HG03135 (cell line): ENCODE measurements around the gene PCSK6.

Experiments used
- ATAC-seq: cut with Tn5 transposase; IDR thresholded peaks from one replicate; pipeline ENCODE4 v1.9.1; 2021; ENCODE audit warnings: mild to moderate bottlenecking, moderate library complexity; ENCODE audit not compliant: unreplicated experiment

The PCSK6 gene

DNA sequence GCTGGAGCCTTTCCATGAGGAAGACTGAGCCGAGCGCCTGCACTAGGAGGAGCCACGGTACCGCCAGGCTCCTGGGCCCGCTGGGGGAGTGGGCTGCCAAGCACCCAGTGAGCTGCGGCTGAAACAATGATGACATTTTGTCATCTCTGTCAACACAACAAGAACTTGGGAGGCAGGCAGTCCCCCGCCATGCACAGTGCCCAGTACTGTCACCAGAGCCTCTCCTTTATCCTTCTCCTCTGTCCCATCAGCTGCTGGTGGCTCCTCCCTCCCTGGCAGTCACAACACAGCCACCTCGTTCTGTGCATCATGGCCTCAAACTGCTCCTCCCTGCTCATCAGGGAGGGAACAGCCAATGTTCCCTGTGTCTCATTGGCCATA is 34.0 kb upstream of the PCSK6 start:
- no peak for ATAC-seq

DNA sequence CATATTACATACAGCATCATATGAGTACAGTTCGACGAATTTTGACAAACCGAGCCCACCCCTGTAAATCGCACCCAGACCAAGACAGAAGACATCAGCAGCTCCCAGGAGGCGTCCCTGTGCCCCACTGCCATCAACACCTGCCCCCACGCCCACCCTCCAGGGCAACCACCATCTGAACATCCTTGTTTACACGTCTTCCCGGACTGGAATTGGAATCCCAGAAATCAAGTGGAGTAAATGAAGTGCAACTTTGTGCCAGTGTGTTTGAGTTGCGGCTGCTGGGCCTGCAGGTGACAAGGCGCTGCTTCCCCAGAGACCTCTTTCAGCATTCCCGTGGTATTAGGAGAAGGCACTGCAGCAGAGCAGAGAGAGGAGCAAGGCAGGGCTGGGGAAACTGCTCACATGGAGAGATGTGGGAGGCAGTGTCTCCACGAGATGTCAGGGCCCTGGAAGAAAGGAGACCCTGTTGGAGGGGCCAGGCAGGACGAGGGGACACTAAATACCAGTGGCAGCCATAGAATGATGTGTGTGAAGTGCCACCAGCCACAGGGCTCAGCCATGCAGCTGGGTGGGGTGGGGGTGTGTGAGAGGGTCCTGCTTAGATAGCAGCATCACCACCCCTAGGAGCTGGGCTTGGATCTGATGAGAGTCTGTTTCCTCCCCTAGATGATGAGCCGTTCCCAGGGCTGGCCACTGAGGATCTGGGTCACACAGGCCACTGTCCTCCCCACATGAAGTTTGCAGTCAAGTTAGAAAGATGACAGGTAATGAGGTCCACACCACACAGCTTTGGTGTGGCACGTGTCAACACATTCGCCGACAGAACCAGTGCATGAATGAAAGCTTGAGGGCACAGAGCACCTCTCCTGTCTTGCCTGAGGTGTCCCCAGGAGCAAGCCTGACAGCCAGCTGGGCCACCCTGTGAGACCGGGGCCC is 33.4 kb upstream of the PCSK6 start:
- ATAC-seq = no peak

DNA sequence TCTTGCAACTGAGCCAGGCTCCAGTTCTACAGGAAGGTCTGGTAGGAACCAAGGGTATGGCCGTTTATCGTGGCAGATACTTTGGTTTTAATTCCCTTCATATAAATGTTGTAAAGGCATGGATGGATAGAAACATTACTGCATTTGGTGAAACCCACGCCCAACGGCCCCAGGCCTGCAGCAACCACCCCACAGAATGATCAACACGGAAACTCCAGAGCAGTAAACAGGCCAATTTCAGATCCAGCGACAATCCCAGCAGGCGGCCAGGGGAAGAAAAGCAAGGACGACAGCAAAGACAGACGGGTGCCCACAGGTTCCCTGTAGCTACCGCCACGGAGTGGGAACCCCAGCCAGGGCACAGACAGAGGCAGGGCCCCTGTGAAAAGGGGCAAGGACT is 32.6 kb upstream of the PCSK6 start:
- no peak for ATAC-seq

DNA sequence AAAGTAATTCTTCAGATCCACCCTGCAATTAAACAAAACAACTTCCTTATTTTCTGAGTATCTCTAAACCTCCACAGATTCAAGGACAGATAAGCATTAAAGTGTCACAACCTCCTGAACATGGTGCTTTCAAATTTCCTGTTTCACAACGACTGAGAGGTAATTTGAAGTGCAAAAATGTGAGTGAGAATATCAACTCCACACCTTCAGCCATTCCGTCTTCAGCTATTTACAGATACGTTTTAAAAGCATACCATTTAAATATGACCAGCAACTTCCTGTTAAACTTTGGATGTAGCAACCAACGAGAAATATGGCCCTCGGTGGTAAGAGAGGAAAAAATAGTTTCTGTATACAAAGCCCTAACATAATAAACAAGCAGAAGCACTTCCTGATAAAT is 32.1 kb upstream of the PCSK6 start:
- ATAC-seq = no peak

DNA sequence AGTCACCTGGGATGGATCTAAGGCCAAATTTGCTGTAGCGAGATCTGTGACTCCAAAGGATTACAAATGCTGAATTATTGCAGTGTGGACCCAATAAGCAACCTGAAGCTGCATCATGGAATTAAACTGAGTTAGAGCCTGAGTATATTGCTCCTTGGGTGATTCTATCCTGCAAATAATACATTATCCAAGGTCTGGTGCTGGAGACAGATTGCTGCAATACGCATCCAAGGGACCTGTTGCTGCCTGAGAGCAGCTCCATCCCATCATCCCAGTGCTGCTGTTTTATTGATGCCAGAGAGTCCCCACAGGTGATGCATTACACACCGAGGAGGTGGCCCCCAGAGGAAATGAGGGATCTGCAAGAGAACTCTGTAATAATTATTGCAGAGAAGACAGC is 31.6 kb upstream of the PCSK6 start:
- ATAC-seq = no peak

DNA sequence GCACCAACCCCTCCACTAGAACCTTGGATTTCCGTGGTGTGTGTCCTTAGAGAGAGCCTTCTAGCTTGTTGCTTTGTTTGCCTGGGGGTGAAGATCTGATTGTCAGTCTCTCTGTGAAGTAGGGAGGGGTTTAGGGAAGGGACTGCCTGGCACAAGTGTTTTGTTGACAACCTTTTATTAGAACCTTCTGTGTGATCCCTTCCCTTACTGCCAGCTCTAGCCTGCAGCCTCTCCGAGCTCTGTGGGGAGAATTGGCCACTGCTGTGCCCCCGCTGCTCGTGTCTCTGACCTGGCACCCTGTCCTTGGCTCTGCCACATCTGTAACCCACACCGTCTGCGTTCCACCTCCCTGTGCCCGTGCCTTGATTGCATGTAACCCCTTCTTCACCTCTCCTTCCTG is 30.9 kb upstream of the PCSK6 start:
- ATAC-seq = no peak

DNA sequence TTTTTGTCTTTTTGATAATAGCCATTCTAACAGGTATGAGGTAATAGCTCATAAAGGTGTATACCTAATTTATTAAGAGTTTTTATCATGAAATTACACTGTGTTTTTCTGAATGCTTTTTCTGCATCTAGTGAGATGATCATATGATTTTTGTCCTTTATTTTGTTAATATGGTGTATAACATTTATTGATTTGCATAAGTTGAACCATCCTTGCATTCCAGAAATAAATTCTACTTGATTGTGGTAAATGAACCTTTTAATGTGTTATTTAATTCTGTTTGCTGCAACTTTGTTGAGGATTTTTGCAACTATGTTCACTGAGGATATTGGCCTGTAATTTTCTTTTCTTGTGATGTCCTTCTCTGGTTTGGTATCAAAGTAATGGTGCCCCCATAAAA is 28.0 kb upstream of the PCSK6 start:
- ATAC-seq = no peak

DNA sequence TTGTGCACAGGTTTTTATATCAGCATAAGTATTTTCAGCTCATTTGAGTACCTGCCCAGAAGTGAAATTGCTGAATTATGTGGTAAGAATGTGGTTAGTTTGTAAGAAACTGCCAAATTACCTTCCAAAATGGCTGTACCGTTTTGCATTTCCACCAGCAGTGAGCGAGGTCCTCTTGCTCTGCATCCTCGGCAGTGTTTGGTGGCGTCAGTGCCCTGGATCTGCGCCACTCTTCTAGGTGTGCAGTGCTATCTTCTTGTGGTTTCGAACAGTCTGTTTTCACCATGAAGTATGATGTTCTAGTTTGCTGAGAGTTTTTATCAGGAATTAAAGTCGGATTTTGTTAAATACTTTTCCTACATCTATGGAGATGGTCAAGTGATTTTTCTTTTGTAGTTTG is 24.8 kb upstream of the PCSK6 start:
- no peak for ATAC-seq

DNA sequence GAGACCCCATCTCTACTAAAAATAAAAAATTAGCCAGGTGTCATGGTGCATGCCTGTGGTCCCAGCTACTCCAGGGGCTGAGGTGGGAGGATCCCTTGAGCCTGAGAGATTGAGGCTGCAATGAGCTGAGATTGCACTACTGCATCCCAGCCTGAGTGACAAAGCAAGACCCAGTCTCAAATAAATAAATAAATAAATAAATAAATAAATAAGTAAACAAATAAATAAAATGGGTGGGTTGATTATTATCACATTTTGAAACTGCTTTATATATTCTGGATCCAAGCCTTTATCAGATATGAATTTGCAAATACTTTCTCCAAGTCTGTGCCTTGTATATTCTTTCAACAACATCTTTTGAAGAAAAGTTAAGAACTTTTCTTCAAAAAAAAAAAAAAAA is 22.2 kb upstream of the PCSK6 start:
- no peak for ATAC-seq

DNA sequence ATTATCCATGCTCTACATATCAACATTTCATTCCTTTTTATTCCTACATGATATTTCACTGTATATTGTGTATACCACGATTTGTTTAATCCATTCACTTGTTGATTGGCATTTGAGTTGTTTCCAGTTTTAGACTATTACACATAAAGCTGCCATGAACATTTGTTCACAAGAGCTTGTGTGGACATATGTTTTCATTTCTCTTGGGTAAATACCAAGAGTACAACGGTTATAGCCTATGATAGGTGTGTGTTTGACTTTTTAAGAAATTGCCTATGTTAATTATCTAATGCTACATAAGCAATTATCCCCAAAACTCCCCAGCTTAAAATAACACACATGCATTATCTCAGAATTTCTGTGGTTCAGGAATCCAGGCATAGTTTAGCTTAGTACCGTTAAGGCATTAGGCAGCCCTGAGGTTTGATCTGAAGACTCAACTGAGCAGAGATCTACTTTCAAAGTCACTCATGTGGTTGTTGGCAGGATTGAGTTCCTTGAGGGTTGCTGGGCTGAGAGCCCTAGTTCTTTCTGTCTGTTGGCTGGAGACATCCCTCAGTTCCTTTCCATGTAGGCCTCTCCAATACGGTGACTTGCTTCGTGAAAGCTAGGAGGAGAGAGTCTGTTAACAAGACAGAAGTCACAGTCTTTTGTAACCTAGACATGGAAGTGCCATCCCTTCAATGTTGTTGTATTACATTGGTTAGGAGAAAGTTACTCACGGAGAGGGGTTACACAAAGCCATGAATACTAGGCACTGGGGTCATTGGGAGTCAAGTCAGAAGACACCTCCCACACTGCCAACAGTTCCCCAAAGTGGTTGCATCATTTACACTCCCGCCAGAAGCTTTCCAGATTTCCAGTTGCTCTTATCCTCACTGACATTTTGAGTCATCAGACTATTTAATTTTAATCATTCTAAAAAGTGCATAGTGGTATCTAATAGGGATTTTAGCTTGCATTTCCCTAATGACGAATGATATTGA is 21.0 kb upstream of the PCSK6 start:
- ATAC-seq = no peak

DNA sequence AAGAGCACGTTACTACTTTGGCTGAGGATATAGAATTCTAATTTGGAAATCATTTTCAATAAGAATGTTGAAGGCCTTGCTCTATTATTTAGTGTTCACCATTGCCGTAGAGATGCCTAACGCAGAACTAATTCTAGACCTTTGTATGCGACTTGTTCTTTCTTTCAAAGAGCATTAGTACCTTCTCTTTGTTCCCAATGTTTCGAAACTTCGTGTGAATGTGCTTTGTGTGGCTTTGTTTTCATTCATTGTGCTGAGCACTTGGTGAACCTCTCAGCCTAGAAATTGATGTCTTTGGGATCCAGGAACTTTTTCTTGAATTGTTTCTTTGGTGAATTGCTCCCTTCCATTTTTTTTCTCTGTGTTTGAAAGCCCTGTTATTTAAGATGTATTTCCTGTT is 19.8 kb upstream of the PCSK6 start:
- ATAC-seq = no peak

DNA sequence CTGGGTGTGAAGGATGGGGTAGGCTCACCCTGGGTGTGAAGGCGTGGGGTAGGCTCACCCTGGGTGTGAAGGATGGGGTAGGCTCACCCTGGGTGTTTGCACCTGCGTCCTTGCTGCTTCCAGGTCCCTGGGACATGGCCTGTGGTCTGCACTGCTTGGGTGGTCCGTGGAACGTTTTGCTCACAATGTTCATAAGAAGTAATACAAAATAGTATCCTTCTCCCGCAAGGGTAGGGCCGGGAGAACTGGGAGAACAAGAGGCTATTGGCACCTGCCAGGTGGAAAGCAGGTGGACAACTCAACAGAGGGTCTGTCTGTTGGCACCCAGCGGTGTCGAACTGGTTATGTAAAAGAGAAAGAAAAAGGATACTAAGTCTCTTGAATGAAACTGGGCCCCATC is 17.0 kb upstream of the PCSK6 start:
- no peak for ATAC-seq

DNA sequence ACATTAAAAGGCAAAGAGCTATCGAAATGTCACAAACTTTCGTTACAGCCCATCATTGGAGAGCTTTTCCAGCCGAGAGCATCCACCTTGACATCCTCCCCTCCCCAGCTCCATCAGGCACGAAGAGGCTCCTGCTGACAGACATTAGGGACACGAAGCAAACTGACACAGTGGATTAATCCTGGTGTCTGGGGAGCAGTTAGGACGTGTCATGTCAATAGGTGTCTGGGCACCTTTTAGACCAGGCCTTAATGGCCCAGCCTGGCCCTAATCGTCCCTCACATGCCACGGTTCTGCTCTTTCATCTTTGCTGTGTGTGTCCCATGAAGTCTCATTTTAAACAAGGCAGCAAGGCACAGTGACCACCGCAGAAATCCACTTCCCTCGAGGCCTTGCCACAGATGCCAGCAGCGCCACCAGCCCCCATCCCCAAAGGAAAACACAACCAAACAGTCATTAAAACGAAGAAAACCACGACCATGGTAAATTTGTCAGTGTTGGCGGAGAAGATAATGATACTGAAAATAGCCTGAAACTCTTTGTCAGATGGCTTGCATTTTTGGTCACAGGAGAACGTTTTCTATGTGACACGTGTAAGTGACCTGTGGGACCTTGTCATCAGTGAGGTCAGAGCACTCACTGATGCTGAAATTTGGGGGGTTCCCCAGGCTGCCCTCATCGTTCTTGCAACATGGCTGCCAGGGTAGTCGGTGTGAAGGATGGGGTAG is 16.3 kb upstream of the PCSK6 start:
- no peak for ATAC-seq

DNA sequence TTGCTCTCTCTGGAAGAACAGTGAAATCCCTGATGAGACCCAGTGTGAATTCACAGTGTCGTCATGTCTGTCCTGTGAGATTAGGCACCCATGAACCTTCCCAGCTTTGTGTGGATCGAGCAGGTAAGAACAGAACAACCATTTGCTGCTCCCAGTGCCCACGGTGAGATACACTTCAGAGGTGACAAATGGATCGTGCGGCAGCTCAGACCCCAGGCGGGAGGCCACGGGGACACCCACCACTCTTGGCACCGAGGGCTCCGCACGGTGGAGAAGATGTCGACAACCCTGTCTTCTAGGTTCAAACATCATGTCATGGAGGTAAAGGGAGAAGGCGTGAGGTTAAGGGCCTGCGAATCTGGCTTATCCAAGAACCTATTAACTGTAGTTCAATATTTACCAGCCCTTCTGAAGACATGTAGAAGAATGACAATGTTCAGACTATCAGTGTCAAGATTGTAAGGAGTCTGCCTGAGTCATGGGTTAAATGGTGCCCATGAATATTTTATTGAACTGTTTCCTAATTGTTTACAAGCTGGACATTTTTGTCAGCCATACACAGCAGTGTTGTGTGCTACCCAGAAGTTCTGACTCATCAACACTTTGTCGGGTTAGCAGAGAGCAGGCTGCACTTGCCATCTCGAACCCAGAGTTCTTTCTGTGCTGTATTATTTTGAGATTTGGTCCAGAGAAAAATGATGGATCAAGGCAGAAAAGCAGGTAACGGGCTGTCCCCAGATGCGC is 15.5 kb upstream of the PCSK6 start:
- ATAC-seq = no peak

DNA sequence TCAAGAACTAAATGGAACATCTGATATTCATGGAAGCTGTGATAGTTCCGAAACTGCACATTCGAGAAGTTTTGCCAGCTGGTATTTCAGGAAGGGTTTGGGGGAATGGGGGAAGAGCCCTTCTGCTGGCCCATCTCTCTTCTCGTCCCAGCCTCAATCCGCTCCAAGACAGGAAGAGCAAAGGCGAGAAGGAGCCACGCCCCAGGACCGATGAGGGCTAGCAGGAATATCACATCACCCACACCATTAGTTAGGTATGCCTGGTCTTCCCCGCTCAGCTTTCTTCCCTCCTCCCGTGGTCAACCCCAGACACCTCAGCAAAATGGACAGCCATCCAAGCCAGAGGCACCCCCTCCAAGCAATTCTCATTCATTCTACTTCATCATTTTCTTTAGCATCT is 14.9 kb upstream of the PCSK6 start:
- no peak for ATAC-seq

DNA sequence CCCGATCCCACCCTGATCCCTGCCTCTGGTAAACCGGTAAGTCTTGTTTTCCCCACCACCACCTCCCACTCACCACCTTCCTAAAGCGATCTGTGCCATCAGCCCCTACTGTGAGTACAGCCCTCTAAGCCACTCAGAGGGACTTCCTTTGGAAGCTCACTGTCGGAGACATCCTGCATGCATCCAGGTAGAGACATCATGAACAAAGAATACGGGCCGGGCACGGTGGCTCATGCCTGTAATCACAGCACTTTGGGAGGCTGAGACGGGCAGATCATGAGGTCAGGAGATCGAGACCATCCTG is 13.7 kb upstream of the PCSK6 start:
- no peak for ATAC-seq

DNA sequence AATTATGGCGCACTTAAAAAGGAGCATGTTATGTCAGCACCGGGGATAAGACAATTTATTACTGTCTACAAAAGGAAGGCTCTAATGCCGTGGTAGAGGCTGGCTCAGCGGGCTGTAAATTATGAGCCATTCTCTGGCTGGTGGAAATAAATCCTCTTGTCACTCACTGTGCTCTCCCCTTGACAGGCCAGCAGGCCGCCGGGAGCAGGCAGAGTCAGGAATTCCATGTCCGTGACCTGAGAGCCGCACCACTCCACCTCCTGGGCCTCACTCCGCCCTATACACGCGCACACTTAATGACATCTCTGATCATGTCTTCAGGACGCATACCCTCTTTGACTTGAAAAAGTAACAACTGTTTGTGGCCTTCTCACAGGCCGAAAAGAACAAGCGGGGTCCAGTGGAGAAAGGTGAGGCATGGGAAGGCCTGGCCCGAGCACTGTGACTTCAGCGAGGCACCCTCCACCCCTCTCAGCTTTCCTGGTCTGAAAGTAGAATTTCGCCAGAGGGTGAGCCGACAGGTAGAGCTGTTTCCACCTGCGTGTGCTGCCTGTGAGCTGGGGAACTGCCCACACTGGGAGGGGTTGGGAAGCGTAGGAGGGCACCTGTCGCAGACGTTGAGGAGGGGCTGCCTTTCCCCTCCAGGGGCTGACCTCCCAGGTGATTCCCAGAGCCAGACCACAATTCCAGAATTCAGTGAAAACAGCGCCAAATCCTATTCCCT is 13.2 kb upstream of the PCSK6 start:
- ATAC-seq = no peak

DNA sequence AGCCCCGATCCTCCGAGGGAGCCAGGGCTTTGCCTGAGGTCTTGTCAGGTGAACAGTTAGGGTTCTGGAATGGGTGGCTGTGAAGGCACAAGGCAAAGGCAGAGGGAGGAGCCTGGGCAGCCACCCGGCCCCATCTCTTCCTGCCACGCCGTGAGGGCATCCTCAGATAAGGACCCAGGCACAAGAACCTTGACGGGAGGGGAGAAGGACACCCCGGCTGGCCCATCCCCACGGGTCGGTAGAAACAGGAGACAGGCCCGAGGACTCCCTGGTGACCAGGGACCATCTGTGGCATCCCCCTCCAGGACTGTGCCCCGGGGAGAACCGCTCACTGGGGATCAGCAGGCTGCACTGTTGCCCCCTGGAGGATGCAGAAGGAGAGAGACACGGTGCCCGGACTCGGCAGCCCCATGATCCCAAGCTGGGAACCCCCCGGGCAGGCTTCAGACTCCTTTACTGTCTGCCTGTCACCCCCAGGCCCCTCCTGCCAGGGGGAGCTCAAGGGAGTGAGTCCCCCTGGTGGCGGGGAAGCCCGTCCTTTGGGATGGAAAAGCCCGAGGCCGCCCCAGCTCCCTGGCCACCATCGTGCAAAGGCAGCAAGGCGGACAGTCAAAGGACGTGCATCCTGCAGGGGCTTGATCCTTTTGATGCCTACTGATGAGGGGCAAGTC is 12.3 kb upstream of the PCSK6 start:
- ATAC-seq = no peak

DNA sequence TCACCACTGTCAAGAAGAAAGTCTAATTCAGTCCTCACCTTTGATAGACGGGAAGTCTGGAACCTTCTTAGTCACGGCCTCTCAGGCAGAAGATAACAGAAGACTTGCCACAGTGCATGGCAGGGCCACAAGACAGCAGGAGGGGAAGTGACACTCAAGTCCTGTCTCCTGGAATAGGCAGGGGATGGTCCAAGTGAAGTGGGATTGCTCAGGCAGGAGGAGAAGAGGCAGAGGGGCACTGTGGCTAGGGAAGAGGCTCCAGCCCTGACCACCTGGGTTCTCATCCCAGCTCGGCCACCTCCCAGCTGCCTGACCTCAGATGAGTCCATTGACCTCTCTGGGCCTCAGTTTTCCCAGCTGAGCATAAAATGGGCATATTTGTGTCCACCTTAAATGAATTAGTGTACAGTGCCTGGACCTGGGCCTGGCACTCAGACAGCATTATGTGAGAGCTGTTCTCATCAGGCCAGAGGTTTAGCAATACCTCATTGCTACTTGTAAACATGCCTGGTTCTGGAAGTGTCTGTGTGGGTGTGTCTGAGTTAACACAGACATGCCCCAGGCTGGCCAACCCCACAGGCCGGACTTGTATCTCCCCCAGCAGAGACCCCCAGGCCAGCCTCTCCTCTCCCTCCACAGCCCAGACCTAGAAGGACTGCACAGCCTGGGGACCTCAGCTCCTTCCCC is 11.5 kb upstream of the PCSK6 start:
- no peak for ATAC-seq
